IMR-90 (cell line): ENCODE measurements around the gene ERAP2.

Experiments
- BHLHE40 ChIP-seq: fragments of 150-350 bp; IDR thresholded peaks from 2 replicates; pipeline ENCODE4 v1.6.1; 2016; ENCODE audit warnings: mild to moderate bottlenecking, low read depth, low read length
- CEBPB ChIP-seq: IDR thresholded peaks from 2 replicates; pipeline ENCODE4 v1.6.1; 2012; ENCODE audit warnings: low read depth, low read length, improper control_type of control experiment
- CTCF ChIP-seq: conservative IDR thresholded peaks from 2 replicates; pipeline ENCODE4 v1.5.1; 2012; ENCODE audit warnings: mild to moderate bottlenecking, low read depth, low read length, improper control_type of control experiment
- MAFK ChIP-seq: IDR thresholded peaks from 2 replicates; pipeline ENCODE4 v1.6.1; 2012; ENCODE audit warnings: low read depth, low read length, improper control_type of control experiment
- MXI1 ChIP-seq: IDR thresholded peaks from 2 replicates; pipeline ENCODE4 v1.6.1; 2012; ENCODE audit warnings: low read depth, mild to moderate bottlenecking, low read length, moderate library complexity, borderline replicate concordance
- POLR2A ChIP-seq: IDR thresholded peaks from 2 replicates; pipeline ENCODE4 v1.6.1; 2012; ENCODE audit warnings: mild to moderate bottlenecking, low read depth, low read length
- RFX5 ChIP-seq: IDR thresholded peaks from 2 replicates; pipeline ENCODE4 v1.8.0; 2012; ENCODE audit warnings: low read depth, mild to moderate bottlenecking, low read length, moderate library complexity
- SMC3 ChIP-seq: fragments of 150-350 bp; IDR thresholded peaks from 2 replicates; pipeline ENCODE4 v1.6.1; 2016; ENCODE audit warnings: low read depth, mild to moderate bottlenecking, antibody characterized with exemption, low read length, moderate library complexity
- USF2 ChIP-seq: fragments of 150-350 bp; IDR thresholded peaks from 2 replicates; pipeline ENCODE4 v1.6.1; 2017; ENCODE audit warnings: mild to moderate bottlenecking, antibody characterized with exemption, low read length, low read depth

- TF ChIP-seq CTCF (no peak), BHLHE40 (no peak), CEBPB (no peak), RFX5 (no peak), SMC3 (no peak), MAFK (no peak), MXI1 (no peak), POLR2A (no peak), USF2 (no peak)
Observed at GRCh38 chr5:96966801-96967200, 90.5 kb downstream of the ERAP2 start.
